Nephron progenitor cell (in vitro differentiated cells): ENCODE results near the gene CST6.

ENCODE experiments used
- DNase-seq: peaks from one replicate; pipeline ENCODE4 v3.0.0; 2021
- H3K27ac Mint-ChIP-seq: 2 replicates; pipeline ENCODE4 v1.8.0; 2021; ENCODE audit warnings: mild to moderate bottlenecking, moderate library complexity, mixed read lengths
- H3K27me3 Mint-ChIP-seq: 2 replicates; pipeline ENCODE4 v1.8.0; 2021; ENCODE audit warnings: mild to moderate bottlenecking, low read depth, mixed read lengths; ENCODE audit not compliant: poor library complexity
- H3K36me3 Mint-ChIP-seq: 2 replicates; pipeline ENCODE4 v1.8.0; 2021; ENCODE audit warnings: low read depth, mixed read lengths
- H3K4me1 Mint-ChIP-seq: 2 replicates; pipeline ENCODE4 v1.8.0; 2021; ENCODE audit warnings: mixed read lengths
- H3K4me3 Mint-ChIP-seq: 2 replicates; pipeline ENCODE4 v1.8.0; 2021; ENCODE audit warnings: mild to moderate bottlenecking, moderate library complexity, mixed read lengths
- H3K9me3 Mint-ChIP-seq: 2 replicates; pipeline ENCODE4 v1.8.0; 2021; ENCODE audit warnings: mild to moderate bottlenecking, moderate library complexity, mixed read lengths
- CTCF ChIP-seq: fragments of 200-600 bp; sonication (generic); IDR thresholded peaks from 2 replicates; pipeline ENCODE4 v1.5.0; 2021; ENCODE audit warnings: antibody characterized with exemption

The CST6 gene

GRCh38 chr11:65997286-65997685, 14.5 kb upstream of the CST6 start:
- no peak overlapping the region for H3K27ac Mint-ChIP-seq
- no peak for TF ChIP-seq CTCF
- no peaks in the 10 kb centered on the region for H3K9me3 Mint-ChIP-seq
- DNase-seq, result no peak
- no peaks in the 10 kb centered on the region for H3K27me3 Mint-ChIP-seq
- peaks cover 41% of the 10 kb centered on the region for H3K36me3 Mint-ChIP-seq
- H3K4me1 Mint-ChIP-seq, result peaks cover 26% of the 10 kb centered on the region
- no peak overlapping the region for H3K4me3 Mint-ChIP-seq

- Mint-ChIP-seq H3K4me1 (peaks cover 24% of the 10 kb centered on the region), H3K27me3 (no peaks in the 10 kb centered on the region), H3K9me3 (no peaks in the 10 kb centered on the region), H3K27ac (peak within 1 kb of the TSS; percentile 100), H3K4me3 (peak within 1 kb of the TSS; percentile 100), H3K36me3 (peaks cover 42% of the 10 kb centered on the region)
- DNase-seq, result peak; percentile 83
- TF ChIP-seq CTCF, result no peak
Observed at GRCh38 chr11:66001942-66002647, 9.7 kb upstream of the CST6 start, which contains the start of the genes BANF1 and EIF1AD. Gene BANF1 (plus strand): TSS chr11:66002503. CDS start chr11:66003251, 748 bp downstream. Gene EIF1AD (minus strand): TSS chr11:66002157. CDS start chr11:66000389, 1,768 bp downstream.

GRCh38 chr11:66002648-66003225, 9.1 kb upstream of the CST6 start:
- no peak for TF ChIP-seq CTCF
- Mint-ChIP-seq H3K9me3 (no peaks in the 10 kb centered on the region), H3K4me1 (peaks cover 24% of the 10 kb centered on the region), H3K4me3 (peak overlapping the region; percentile 100), H3K27me3 (no peaks in the 10 kb centered on the region), H3K27ac (peak overlapping the region; percentile 100), H3K36me3 (peaks cover 37% of the 10 kb centered on the region)
- DNase-seq, result no peak

- Mint-ChIP-seq H3K27me3 (no peaks in the 10 kb centered on the region), H3K36me3 (peaks cover 31% of the 10 kb centered on the region), H3K4me3 (peak overlapping the region; percentile 100)
Observed at GRCh38 chr11:66003291-66003690, 8.5 kb upstream of the CST6 start.

GRCh38 chr11:66004186-66004585, 7.6 kb upstream of the CST6 start:
- no peaks in the 10 kb centered on the region for H3K27me3 Mint-ChIP-seq
- peaks cover 36% of the 10 kb centered on the region for H3K4me1 Mint-ChIP-seq
- H3K36me3 Mint-ChIP-seq, result peaks cover 22% of the 10 kb centered on the region
- H3K4me3 Mint-ChIP-seq, result peak overlapping the region; percentile 68
- H3K27ac Mint-ChIP-seq, result no peak overlapping the region
- no peak for TF ChIP-seq CTCF
- DNase-seq, result no peak
- H3K9me3 Mint-ChIP-seq, result no peaks in the 10 kb centered on the region

More at GRCh38 chr11:66003291-66003690, 8.5 kb upstream of the CST6 start:
- peak overlapping the region; percentile 93 for H3K27ac Mint-ChIP-seq
- peaks cover 28% of the 10 kb centered on the region for H3K4me1 Mint-ChIP-seq
- TF ChIP-seq CTCF, result no peak
- no peaks in the 10 kb centered on the region for H3K9me3 Mint-ChIP-seq
- DNase-seq, result no peak
